Stimulated activated CD8-positive, alpha-beta memory T cell treated with anti-CD3 and anti-CD28 coated beads, Interleukin-7, amount 100 ng/mL, for 24 hours (primary cell): ENCODE measurements around the gene DSCAML1.
"Not testable (repeated sequence)": the region's sequence is repeated elsewhere in the genome, so short reads cannot be mapped to it uniquely, and the experiment has no call there.

ENCODE experiments used
- DNase-seq: peaks from one replicate; pipeline ENCODE4 v3.0.0-alpha.2; 2020; ENCODE audit warnings: low read depth

DSCAML1 gene

DNA sequence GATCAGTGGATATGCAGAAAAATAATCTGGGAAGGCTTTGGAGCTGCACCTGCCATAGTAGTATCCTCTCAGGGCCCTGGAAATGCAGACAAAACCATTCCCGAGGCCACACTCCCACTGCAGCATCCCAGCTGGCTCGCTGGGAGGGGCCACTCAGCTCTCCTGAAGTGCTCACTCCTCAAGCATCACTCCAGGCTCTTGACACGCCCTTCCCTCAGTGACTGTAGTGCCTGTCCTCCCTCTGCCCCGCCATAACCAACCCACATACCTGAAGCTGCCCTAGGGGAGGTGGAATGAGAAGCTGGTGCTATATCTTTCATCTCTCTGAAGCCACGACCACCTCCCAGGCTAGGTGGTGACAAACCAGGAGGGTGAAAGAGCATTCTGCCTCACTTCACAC, 4.8 kb downstream of the DSCAML1 start:
- DNase-seq: no peak

GRCh38 chr11:117790279-117790678, 6.7 kb downstream of the DSCAML1 start:
- DNase-seq: no peak

DNA sequence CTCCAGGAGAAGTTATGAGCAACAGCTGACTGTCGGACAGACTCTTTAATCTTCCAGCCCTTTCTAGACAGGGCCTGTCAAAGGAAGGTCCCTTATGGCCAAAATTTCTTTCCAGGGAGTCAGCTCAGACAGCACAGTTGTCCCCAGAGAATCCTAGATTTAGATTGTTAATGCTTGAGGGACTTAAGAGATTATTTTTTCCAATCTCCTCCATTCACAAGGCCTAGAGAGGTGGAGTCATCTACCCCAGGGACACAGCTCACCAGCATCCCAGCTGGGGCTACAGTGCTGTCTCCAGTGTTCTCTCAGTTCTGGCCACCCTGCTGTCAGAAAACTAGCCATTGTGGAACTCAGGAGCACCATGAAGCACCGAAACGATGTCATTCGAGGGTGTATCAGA, 7.8 kb downstream of the DSCAML1 start:
- no peak for DNase-seq

GRCh38 chr11:117786135-117786870, 10.7 kb downstream of the DSCAML1 start:
- DNase-seq: no peak

DNA sequence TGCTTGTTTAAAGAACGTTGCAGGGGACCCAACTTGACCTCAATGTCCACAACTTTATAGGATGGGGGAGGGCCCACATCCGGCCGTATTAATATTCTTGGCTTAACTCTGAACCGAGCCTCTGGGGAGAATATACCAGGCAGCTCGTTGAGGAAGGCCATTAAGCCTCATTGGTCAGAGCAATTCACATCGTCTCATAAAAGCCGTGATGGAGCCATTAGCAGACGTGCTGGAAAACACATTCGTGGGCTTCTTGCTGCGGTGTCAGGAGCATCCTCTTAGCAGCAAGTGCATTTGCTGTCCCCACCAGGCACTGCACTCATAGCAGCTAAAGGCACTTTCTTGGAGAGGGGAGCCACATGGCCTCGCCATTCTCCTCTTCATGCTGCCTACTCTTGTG, 14.9 kb downstream of the DSCAML1 start:
- no peak for DNase-seq

DNA sequence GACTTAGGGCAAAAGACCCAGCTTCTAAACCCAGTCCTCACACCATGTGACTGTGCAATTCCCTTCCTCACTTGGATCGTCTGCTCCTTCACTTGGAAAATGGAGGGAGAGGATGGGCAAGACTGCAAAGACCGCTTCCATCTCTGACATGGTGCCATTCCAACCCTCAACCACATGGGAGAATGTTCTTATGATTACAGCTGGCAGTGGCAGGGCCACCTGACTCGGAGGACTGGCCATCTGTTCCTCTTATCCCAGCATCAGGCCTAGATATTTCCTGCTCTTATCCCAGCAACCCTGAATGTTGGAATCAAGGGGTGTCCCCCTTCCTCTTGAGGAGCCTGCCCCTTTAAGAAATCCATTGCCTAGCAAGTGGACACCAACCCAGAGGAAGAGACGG, 15.4 kb downstream of the DSCAML1 start:
- no peak for DNase-seq

GRCh38 chr11:117780456-117780855, 16.6 kb downstream of the DSCAML1 start:
- no peak for DNase-seq

- no peak for DNase-seq
Observed at GRCh38 chr11:117774553-117774952, 22.5 kb downstream of the DSCAML1 start.

GRCh38 chr11:117772360-117772759, 24.7 kb downstream of the DSCAML1 start:
- no peak for DNase-seq

GRCh38 chr11:117771841-117772240, 25.2 kb downstream of the DSCAML1 start:
- no peak for DNase-seq

DNA sequence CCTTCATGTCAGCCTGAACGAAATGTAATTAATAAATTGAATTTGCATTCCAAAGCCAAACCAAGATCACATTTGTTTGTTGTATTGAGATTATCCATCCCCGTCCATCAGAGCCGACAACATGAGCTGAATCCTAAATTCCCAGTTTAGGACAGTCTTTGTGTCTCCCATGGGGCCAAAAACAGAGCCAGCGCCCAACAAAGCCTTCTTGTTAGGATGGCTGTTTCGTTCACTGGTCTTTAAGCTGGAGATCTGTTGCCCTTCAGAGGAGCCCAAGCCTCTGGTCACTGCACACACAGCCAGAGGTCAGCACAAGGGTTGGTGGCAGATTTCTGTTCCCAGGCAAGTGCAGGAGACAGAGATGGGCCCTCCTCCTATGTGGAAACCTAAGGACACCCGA, 25.8 kb downstream of the DSCAML1 start:
- no peak for DNase-seq

DNA sequence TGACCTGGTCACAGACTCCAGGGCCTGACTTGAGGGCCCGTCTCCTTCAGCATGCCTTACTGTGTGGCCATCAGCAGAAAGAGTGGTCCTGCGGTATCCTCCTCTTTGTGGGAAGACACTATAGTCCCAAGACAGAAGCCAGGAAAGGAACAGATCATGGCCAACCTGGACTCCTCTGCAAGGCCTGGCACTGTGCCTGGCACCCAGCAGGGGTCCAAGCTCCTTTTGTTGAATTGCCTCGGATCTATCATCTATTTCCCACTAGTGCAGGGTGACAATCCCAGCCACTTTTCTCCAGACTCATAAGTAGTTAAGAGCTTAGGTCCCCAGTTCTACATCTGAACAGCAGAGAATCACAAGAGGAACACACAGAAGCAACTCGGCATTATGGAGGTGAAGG, 27.0 kb downstream of the DSCAML1 start:
- DNase-seq: no peak

GRCh38 chr11:117769533-117769932, 27.5 kb downstream of the DSCAML1 start:
- no peak for DNase-seq

GRCh38 chr11:117768506-117768905, 28.5 kb downstream of the DSCAML1 start:
- DNase-seq: no peak

GRCh38 chr11:117767071-117767470, 29.9 kb downstream of the DSCAML1 start:
- DNase-seq: no peak

- no peak for DNase-seq
Observed at GRCh38 chr11:117766576-117766975, 30.4 kb downstream of the DSCAML1 start.

DNA sequence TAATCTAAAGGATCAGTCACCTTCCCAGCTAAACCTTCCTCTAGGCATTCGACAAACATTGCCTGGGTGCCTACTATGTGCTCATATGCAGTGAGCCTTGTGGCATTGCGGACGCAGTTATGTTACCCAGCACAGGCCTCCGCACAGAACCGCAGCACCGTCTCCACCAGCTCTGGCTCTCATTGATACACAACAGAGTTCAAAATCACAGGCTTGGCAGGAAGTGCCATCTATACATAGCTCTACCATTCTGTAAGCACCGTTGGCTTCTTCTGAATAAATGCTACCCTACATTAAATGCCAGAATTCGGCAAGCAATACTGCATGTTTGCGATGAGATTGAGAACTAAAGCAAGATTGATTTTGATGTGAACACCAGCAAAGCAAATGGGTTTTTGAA, 31.0 kb downstream of the DSCAML1 start:
- DNase-seq: no peak

DNA sequence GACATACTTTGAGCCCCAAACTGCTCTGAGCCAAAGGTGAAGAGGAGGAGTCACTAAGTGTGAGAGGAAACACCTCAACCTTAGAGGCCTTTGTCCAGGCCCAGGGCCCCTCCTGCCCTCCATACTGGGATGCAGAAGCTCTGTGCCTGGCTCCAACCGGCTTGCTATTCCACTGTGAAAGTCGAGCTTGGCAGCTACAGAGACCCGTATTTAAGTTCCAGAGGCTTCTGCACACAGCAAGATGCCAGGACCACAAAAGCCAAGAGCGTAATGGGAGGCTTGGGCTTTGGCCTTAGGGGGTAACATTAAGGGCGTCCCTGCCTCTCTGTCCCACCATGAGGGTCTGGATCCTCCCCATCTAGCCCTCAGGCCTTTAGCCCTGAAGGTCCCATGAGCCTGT, 31.9 kb downstream of the DSCAML1 start:
- DNase-seq: no peak

GRCh38 chr11:117763465-117763864, 33.6 kb downstream of the DSCAML1 start:
- not testable (repeated sequence) for DNase-seq

GRCh38 chr11:117761993-117762392, 35.0 kb downstream of the DSCAML1 start:
- no peak for DNase-seq

DNA sequence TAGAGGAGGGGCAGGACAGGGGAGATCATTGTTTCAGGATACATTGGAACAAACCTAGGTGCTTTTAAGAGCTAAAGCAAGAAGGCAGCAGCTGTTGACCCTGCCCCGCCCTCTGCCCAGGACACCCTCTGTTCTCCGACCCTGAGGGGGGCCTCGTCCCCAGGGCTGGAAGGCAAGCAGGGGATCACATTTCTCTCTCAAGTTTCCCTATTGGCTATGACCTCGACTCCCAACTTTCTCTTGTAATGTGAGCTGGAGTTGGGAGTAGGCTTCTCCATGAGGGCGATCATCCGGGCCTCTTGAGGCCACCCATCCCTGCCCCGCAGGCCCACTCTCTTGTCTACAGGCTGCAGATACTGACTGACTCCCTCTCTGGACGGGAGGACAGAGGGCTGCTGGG, 37.7 kb downstream of the DSCAML1 start:
- no peak for DNase-seq

GRCh38 chr11:117754030-117754429, 43.0 kb downstream of the DSCAML1 start:
- DNase-seq: no peak

GRCh38 chr11:117752721-117753237, 44.2 kb downstream of the DSCAML1 start:
- no peak for DNase-seq

- no peak for DNase-seq
Observed at GRCh38 chr11:117752071-117752470, 44.9 kb downstream of the DSCAML1 start.
